ENCODE results near the gene FRMD1.

FRMD1 gene

DNA sequence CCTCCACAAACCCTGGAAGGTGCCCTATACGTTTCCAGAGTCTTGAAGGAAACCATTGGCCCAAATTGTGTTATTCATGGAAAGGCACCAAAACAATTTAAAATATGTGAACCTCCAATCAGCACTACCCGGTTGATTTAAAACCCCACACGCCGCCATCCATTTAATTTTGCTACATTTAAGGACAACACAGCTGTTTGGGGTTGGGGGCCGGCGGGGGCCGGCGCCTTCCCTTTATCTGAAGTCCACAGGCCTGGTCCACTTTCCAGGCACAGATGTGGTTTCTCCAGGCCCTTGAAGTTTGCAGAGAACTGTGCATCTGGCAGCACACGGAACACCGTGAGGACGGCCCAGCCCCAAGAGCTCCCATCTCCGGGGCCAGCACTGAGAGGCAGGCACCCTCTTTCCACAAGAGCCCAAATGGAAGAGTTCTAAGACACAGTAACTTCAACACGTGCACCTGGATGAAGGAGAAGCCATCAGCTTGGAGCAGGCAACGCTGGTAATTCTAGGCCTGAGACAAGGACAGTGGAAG, 16.8 kb upstream of the FRMD1 start:
- no peak for DNase-seq (ENCODE audit: low spot score)

DNA sequence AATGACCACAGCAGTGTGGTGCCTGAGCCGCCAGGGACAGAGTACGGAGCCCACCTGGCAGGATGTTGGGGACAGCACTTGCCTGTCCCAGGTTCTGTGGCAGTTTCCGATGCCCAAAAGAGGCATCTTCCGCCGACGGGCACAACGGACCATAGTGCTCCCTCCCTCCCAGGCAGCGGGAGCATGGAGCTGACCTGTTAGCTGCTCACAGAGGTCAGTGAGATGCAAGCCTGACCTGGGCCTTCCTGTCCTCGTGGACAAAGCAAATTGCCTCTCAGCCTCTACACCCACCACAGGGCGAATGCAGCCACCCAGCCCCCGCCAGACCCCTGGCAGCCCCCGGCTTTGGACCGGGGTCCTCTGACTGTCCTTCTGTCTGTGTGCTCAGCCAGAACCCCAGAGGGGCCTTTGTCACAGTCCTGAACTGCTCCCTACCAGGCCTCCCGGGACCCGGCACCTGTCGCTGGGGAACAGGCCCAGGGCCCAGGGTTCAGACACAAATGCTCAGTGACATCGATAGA, 16.2 kb upstream of the FRMD1 start:
- no peak for DNase-seq (ENCODE audit: low spot score)

DNA sequence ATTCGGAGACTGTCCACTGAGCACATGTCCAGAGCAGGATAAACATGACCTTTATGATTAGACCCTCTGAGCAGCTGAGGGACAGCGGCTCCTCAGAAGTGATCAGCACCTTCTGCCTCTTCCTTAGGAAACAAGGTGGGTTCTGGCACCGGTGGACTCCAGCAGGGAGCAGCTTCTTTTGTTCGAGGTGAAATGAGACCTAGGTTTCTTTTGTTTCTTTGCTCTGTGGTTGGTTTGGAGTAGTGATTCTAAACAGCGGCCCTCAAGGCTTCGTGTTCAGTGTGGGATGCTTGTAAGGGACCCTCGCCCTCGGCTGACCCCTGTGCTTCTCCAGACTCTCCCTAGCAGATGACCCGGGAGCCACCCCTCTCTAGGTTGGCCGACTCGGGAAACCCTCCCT, 14.6 kb upstream of the FRMD1 start:
- DNase-seq (ENCODE audit: low spot score) = no peak

DNA sequence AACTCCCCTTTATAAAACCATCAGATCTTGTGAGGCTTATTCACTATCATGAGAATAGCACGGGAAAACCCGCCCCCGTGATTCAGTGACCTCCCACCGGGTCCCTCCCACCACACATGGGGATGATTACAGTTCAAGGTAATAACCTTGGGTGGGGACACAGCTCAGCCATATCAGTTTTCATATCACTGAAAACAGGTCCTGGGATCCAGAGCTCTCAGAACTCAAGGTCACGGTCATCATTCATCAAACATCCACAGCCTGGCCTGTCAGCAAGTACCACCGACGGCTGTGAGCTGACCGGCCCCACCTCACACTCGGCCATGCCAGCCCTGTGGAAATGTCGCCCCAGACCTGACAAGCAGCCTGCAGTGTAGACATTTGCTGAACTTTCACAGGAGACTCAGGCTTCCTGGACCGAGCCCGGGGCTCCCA, 14.1 kb upstream of the FRMD1 start:
- DNase-seq (ENCODE audit: low spot score) = no peak

DNA sequence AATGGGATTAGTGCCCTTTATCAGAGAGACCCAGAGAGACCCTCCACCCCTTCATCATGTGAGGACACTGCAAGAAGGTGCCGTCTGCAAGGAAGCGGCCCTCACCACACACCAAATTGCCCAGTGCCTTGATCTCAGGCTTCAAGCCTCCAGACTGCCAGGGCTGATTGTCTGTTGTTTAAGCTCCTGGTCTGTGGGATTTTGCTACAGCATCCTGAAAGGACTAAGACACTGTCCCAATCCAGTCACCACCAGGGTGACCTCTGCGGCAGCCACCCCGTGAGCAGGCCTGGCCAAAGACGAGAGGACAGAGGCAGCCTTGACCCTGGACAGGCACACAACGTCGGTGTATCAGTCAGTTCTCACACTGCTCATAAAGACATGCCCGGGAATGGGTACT, 13.5 kb upstream of the FRMD1 start:
- no peak for DNase-seq (ENCODE audit: low spot score)

DNA sequence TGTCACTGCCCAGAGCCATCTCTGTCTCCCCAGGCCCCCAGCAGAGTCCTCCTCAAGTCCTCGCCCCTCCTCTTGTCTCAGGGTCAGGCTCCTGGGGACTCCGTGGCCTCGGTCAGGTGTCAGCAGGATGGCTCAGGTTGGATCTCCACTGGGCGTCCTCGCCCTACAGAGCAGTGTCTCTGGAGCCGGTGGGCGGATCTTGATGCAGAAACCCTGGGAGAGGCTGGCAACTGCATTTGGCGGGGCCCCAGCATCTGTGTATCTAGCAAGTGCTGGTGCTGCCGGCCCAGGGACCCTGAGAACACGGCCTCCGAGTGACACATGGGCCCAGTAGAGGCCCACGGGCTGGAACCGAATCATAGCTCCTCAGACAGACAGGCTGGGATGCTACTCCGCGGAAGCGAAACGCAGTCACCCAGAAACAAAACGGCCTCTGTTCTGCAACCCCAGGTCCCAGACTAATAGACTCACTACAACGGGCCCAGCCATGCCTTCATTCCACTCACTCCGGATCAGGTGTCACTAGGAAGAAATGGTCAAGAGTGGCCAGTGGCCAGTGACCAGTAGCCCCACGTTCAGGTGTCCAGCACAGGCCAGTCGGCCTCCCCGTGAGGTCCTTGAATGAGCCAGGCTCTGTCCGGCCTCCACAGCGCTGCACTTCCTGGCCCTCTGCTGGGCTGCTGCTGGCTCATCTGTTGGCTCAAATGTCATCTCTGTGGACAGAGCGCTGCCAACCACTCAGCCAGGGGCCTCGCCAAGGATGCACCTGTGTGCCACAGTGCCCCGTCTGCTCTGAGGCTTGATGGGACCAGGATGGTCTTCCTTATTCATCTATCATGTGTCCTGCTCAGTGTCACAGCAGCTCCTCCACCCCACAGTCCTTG, 12.6 kb upstream of the FRMD1 start:
- DNase-seq (ENCODE audit: low spot score) = no peak

DNA sequence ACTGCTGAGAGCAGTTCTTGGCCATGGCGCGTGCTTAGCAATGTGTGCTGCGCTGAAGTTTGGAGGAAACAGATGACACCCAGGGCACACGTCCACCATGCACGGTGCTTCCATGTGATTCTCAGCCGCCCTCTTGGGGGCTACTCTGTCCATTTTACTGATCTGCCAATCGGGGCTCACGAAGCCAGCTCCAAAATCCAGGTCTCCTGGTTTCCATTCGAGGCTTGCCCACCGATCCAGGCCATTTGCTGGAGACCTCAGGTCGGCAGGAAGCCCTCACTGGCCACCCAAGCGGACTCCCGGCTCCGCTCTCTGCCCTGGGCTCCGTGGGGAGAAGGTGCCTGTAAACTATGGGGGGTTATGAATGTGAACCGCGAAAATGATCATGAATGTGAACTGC, 11.7 kb upstream of the FRMD1 start:
- DNase-seq (ENCODE audit: low spot score) = no peak

DNA sequence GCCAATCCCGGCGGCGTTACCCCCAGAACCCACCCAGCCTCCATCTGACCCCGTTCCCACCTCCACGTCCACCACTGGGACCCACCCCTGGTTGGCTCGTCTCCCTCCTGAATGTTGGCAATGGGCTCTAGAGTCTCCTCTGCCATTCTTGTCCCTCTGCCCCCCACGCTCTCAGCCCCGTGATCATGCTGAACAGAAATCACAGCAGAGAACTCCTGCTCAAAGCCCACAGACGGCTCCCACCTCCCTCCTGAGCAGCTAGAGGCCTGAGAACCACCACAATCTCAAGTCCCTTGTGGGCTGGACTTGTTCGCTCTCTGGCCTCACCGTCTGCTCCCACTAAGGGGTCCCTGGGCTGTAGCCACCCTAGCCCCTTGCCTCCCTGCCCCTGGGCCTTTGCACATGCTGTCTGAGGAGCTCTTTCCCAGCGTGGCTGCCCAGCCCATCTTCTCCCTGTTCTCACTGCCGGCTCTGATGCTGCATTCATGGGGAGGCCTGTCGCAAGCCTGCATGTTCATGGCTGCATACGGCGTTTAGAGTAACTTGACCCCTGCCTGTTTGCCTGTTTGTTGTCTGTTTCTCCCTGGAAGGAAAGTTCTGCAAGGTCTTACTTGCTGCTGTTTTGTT, 11.2 kb upstream of the FRMD1 start:
- no peak for DNase-seq (ENCODE audit: low spot score)

DNA sequence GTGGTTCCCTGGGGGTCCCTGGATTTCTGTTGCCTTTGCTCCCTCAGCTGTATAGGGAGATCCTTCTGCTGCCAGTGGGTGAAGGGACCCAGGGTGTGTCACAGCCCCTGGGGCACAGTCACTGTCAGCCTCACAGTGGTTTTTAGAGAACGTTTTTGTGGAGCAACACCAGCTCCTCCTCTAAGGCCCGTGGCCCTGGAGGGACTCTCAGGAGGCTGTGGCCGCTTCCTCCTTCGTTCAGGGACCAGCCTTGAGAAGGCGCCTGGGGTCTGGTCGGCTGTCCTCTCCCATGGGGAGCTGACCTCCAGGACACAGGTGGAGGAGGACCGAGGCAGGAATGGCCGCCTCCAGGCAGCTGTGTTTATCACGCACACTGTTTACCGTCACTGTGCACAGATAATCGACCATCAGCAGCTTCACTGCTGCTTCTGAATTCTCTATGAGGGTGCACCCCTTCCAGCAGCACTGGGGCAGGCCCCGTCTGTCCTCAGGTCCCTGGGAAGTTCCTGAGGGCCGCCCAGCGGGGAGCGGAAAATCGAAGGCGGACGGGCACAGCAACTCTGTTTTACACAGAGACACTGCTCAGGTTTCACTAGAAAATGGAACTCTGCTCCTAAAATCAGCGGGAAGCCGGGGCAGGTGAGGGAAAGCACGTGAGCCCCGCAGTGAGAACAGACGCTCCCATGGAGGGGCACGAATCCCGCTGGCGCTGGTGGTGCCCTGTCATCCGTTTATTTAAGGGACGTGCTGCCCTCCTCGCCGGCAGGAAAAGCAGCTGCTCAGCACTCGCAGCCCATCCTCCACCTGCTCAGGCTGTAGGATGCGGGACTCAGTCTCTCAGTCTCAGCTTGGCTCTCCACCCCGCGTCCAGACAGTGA, 10.4 kb upstream of the FRMD1 start:
- no peak for DNase-seq (ENCODE audit: low spot score)

DNA sequence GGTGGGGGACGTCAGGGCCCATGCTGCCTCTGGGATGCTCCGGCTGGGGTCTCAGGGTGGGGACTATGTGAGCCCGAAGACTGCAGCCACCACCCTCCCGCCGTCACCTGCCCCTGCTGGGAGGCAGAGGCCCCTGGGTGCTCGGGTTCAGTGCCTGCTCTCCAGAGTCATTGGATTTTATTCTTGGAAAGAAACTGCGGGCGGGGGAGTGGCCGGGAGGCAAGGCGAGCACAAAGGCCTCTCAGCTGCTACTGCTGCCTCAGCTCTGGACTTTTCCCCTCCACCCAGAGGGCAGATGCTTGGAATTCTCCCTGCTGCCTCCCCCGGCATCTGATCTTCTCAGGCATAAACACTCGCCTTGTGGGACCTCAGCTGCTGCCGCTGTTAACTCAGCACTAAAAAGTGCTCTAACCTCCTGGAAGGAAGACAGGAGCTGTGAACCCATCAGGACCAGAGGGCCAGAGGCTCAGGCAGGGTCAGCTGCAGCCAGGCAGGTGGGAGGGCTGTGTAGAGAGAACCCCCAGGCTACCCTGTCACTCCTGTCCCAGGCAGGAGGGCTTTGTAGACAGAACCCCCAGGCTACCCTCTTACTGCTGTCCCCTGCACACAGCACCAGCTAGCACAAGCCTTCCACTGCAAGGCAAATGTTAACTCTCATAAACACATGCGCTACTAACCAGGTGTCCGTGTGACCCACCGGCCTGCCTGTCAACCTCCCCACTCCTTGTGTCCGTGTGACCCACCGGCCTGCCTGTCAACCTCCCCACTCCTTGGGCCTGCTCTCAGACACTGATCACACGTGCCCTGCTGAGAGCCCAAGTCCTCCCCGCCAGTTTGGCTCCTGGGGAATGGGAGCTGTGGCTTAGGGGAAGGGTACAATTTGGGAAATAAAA, 9.4 kb upstream of the FRMD1 start:
- peak; percentile 20 for DNase-seq (ENCODE audit: low spot score)

DNA sequence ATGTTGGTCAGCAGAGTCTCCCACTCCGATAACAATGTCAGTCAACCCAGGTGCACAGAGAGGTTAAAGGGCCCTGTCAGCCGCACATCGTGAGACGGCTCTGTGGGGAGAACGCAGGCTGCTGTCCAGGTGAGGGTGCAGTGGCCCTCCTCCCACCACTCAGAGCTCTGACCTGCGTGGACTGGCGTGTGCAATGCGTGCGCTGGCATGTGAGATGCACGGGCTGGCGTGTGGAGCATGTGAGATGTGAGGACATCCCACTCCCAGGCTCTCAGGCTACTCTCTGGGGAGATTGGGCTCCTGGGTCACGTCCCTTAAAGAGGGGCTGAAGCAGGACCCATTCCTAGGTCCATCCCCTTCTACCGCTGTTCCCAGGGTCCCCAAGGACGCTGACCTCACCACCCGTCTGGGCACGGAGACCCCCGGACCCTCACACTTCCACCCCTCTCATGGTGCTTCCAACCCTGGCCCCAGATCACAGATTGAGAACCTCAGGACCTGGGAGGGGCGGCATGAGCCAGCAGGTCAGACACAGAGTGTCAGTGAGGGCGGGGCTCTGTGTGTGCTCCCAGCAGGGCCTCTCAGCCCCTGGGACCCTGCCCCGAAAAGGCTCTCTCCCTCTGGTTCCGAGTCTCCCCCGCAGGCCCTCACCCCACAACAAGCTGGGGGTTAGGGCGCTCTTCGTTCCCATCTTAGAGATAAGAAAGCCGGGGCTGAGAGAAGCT, 8.6 kb upstream of the FRMD1 start:
- DNase-seq (ENCODE audit: low spot score) = no peak

DNA sequence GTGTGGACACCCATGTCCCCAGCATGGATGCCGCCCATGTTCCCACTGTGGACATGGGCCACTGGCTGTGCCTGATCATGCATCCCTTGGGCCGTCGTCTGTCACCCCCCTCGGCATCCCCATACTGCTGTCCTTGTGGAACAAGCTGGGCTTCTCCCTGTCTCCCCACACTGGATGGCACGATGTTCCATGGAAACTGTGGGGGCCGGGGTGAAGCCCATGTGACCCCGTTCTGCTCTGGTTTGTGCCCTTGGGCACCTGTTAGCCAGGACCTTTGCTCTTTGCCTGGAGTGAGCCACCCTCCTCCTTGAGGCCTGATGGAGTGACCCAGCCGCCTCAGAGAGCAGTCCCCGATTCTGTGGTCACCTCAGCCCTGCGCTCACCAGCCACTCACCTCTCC, 7.6 kb upstream of the FRMD1 start:
- DNase-seq (ENCODE audit: low spot score) = no peak

DNA sequence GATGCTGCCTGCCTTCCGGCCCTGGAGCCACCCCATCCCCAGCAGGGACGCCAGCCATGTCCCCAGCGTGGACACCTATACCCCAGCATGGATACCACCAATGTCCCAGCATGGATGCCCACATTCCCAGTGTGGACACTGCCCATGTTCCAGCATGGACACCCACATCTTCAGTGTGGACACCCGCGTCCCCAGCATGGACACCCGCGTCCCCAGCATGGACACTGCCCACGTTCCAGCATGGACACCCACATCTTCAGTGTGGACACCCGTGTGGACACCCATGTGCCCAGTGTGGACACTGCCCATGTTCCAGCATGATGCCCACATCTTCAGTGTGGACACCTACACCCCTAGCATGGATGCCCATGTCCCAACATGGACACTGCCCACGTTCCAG, 7.1 kb upstream of the FRMD1 start:
- DNase-seq (ENCODE audit: low spot score) = no peak

DNA sequence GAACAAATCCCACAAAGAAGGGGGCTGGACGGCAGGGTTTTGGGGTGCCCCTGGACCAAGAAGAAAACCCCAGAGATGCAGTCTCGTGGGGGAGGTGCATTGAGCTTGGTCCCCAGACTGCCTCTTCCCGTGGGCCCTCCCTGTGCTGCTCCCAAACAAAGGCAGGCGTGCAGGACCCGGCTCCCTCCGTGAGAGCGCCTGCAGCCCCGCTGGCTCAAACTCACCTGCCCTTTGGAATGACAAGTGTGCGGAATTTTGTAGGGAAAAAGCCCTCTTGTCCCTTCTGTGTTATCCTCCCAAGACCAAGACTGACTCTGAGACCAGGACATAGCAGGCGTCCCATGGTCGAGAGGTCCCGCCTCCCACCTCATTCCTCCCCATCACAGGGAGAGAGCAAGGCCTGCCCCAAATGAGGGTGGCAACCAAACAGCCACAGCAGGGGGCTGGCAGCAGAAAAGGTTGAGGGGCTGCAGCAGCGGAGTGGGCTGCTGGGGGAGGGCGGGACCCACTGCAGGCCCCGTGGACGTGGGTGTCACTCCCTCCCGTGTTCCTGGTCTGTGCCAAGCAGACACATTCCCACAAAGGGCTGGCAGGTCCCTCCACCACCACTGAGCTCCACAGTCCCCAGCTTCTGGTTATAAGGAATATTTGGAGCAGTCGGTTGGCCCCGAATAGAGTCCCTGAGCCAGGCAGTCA, 5.6 kb upstream of the FRMD1 start:
- no peak for DNase-seq (ENCODE audit: low spot score)

DNA sequence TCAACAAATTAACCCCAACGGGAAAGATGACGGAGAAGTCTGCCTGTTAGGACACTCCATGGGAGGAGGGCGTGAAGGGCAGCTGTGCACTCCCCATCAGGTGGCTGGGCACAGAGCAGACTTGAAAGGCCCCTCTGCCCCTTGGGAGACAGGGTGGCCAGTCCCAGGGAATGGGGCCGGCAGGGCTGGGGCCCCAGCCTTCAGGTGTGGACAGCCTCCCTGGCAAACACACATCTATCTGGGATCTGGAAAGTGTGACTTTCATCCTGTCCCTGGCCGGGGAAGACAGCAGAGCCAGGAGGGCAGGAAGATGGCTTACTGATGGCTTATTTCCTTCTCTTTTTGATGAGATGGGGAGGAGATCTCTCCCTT, 4.5 kb upstream of the FRMD1 start:
- no peak for DNase-seq (ENCODE audit: low spot score)

DNA sequence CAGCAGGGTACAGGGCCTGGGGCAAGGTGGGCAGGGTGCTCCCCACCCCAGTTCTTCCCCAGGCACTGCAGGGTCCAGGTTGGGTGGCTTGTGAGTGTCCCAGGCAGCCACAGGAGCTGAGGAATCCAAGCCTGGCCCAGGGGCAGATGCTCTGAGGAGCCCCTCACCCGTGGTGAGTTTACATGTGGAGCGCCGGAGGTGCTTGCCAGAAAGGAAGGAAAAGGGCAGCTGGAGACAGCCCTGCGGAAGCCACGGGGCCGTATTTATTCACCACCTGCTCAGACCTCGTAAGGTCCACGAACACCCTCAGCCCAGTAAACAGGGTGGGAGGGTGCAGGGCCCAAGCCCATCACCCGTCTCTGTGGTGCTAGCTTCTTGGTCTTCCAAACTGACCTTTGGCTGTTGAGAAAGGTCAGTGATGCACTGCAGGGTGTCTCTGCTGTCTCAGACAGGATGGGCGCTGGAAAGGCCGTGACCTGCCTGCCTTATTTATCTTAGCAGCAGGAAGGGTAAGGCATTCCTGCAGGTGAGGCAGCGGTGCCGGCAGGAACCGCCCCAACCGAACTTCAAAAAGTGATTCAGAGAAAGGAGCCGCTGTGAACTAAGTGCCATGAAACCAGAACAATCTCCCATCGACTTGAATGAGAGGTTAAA, 4.0 kb upstream of the FRMD1 start:
- DNase-seq (ENCODE audit: low spot score) = no peak

DNA sequence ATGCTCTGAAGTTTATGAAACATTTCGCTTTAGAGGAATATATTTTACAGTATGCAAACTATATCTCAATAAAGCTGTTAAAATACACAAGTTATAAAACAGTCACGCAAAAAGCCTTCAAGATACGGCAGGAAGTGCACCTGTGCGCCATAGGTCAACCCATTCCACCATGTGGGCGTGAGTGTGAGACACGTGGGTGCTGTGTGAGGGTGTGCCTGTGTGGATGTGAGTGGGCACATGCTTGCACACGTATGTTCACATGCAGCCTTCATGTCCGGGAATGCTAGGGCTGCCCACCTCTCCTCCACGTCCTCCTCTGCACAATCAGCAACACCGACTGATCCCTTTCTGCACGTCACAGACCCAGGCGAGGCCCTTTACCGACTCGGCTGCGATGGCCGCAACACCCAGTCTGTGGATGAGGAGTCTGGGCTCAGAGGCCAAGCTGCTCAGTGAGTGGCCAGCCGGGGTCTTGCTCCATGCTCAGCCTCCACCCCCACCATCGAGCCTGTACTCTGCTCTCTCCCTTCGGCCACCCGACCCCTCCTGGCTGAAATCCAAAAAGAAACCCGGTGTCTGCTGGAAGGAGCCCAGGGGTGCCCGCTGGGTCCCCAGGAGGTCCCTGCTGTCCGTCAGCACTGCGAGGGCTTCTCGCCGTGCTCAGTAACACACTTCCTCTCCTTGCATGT, 3.0 kb upstream of the FRMD1 start:
- DNase-seq (ENCODE audit: low spot score) = no peak

DNA sequence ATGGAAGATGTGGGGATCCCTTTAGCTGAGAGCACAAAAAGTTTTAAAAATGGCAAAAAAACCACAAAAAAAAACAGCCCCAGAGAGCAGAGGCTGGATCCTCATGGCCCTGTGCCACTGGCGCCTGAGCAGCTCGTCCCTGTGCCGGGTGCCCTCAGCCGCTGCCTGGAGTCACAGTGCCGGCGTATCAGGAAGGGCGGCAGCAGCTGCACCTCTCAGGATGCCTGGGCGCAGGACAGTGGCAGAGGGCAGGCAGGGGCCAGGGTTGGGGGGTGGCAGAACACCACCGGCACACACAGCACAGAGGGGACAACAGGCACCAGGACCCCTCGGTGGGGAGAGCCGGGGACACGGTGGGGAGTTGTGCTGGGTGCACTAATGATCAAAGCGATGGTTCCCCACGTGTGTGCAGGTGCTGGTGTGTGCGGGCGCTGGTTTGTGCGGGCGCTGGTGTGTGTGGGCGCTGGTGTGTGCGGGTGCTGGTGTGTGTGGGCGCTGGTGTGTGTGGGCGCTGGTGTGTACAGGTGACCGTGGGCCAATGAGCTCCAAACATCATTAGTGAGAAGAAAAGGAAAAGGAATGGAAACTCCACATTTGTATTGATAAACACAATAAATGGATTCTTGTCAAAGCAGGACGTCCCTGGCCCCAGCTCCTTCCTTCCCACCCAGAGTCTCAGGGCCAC, 1.5 kb upstream of the FRMD1 start:
- no peak for DNase-seq (ENCODE audit: low spot score)
